SKM-1 (cell line): ENCODE measurements around the gene HS6ST3.

Experiments used
- DNase-seq: peaks from one replicate; lab custom pipeline; 2025; ENCODE audit not compliant: unreplicated experiment; lab: John Stamatoyannopoulos, UW

HS6ST3 gene

GRCh38 chr13:96780105-96780504 lies 690.2 kb downstream of the HS6ST3 start:
- DNase-seq: no peak

GRCh38 chr13:96781141-96781540 lies 691.2 kb downstream of the HS6ST3 start:
- no peak for DNase-seq

DNA sequence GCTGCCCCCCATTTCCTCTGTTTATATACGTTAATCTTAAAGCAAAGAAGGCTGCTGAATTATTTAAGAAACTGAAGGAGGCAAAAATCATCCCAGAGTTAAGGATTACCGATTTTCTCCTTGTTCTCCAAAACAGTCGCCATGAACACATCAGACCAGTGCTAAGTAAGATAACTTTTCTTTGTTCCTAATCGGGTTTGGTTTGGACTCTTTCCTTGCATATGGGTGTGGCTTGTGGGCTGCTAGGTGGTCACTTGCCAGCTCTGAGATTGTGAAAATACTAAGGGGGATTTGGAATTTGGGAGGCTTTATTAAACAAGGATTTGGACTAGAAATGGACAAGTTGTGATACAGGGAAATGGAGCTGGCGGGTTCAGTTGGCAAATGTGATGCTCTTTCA lies 692.3 kb downstream of the HS6ST3 start:
- no peak for DNase-seq

DNA sequence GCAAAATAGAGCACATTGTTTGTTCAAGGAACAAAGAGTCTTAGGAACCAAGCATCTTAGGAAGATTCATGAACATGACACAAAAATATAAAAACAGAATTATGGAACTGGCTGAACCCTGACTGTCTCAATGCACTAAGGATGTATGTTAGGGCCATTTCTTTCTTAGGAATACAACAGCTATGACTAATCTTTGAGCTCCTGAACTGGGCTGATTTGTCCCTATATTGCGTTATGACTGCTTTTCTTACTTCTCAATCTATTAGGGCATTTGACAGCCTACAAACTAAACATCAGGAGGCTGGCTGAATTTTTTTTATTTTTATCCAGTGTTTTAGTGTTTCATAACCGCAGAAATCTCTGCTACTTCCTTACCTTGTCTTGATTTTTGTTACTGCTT lies 693.1 kb downstream of the HS6ST3 start:
- DNase-seq: no peak

DNA sequence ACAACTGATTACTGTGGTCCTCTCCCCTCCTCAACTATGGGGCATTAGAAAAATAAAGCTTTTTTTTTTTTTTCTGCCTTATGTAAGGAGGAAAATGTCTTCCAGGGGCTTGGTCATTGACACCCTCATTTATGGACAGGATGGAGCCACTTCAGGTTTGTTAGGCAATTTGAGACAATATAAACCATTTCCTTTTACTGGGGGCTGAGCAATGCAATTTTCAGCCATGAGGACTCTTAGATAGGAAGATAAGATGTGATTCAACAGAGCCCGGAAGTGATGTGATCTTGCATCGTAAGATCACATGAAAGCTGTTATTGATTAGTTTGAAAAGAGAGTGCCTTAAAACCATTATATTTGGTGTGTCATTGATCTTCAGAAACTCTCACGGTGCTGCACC lies 693.6 kb downstream of the HS6ST3 start:
- no peak for DNase-seq

GRCh38 chr13:96785986-96786385 lies 696.1 kb downstream of the HS6ST3 start:
- DNase-seq: no peak

DNA sequence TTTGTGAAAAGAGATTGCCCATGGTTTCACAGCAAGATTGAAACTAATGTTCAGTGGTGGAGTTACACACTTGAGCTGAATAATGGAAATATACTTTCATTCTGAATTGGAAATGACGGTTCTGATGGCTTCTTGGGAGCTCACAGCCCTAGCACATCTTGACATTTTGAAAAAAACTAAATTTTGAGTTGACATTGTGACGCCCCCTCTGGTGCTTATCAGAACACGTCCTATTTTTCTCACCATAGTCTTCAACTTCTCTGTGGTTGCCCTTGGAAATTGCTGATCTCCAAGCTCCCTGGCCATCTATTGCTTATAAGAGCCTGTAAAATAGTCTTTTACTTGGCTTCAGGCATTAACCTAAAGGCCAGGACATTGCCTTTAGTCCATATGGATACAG lies 702.3 kb downstream of the HS6ST3 start:
- no peak for DNase-seq

DNA sequence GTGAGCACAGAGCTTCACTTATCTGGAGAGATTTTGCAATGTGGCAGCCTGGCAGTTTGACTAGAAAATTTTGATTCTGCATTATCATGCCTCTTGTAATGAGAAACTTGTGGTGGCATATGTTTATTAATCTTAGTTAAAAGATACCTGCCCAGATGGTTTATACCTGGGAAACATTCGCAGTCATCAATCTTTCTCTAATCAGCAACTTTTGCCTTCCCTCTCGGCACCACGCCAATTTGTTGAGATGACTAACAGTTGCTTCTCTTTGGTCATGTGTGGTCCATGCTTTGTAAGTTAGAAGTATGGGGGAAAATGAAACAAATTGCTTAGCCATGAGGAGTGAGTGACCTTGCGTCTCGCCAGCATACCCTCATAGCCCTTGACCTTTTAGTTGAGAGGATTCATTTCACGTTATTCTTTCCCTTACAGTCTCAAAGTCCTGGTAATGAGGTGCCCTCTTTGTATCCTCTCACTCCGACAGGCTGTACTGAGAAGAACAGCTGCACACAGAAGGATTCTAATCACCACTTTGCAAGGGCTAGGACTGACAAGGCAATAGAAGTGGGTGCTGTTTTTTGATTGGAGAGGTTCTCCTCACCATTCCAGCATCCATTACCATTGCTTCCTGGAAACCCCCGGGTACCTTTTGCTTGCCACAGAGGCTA lies 703.0 kb downstream of the HS6ST3 start:
- DNase-seq: no peak

- DNase-seq: no peak
These were observed 703.5 kb downstream of the HS6ST3 start for GRCh38 chr13:96793404-96793755.

- DNase-seq: no peak
These were observed 704.8 kb downstream of the HS6ST3 start for GRCh38 chr13:96794669-96795068.

- DNase-seq: no peak
These were observed 705.8 kb downstream of the HS6ST3 start for GRCh38 chr13:96795670-96796069.

DNA sequence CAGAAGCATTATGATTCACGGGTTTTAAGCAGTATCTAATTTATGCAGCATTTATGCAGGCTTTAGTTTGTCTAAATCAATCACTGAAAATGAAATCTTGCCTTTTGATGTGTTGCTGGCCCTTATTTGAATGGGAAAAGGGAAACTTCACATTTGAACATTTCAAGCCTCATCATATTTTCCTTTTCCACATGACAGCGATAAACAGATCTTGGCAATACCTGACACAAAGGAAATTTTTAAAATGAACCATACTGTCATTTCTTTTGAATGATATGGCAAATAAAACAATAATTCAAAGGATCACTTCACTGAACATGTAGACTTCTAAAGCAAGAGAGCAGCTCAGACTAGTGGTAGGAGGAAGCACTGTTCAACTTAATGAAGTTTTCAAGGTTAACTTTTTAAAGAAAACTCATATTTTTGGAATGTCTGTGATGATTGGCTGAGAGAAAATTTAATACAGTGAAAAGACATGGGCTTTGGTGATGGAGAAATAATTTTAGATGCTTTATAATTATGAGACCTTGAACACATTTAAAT lies 706.3 kb downstream of the HS6ST3 start:
- DNase-seq: no peak

DNA sequence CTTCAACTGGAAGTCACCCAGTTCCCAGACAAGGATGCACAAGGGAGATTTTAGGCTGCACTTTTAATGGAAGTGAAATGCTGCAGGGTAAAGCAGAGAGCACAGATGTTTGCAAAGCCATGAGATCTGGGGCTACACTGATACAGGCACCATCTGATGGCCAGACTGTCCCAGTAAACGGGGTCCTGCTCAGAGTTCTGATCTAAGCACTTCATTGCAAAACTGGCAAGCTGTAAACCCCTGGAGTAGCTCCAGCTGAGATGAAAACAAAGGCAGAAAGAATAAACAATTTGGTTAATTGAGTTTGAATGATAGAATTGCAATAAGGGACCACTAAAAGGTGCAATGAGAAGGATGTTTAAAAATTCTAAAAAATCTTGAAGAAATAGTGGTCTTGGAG lies 707.2 kb downstream of the HS6ST3 start:
- DNase-seq: no peak

GRCh38 chr13:96803456-96804100 lies 713.7 kb downstream of the HS6ST3 start:
- DNase-seq: no peak

GRCh38 chr13:96804174-96804573 lies 714.3 kb downstream of the HS6ST3 start:
- DNase-seq: no peak

GRCh38 chr13:96806746-96807145 lies 716.8 kb downstream of the HS6ST3 start:
- DNase-seq: no peak

- no peak for DNase-seq
These were observed 719.6 kb downstream of the HS6ST3 start for GRCh38 chr13:96809366-96810096.

DNA sequence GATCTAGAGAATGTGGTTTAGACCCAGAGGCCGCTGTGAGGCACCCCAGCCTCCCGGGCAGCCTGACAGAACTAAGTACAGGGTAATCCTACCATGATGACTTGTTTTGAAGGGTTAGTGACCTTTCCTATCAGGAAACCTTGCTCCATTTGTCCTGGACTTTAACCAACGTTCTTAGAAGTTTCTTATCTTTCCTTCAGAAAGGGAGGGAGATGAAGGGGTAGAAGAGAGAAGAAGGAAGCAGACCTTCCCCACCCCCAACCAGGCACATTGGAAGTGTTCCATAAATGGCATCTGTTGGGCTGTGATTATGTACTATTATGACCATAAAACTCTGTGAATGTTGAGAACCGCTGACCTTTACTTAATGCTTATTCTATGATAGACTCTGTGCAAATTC lies 720.2 kb downstream of the HS6ST3 start:
- no peak for DNase-seq

DNA sequence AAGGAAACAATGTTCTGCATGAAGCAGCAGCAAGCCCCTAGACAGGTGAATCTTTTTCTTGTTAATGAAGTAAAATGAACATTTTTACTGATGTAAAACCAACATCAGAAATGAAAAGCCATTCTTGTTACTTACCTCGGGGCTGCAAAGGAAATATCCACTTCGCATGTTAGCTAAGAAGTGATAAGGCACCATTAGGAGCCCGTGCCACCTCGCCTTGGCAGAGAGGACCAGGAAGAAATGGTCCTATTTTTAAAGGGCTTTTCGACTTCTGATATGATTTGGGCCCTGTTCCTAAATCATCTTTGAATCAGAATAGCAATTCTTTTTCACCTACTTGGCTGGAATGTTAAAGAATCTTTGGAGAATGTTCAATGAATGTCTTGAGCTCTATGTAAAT lies 721.1 kb downstream of the HS6ST3 start:
- DNase-seq: no peak

DNA sequence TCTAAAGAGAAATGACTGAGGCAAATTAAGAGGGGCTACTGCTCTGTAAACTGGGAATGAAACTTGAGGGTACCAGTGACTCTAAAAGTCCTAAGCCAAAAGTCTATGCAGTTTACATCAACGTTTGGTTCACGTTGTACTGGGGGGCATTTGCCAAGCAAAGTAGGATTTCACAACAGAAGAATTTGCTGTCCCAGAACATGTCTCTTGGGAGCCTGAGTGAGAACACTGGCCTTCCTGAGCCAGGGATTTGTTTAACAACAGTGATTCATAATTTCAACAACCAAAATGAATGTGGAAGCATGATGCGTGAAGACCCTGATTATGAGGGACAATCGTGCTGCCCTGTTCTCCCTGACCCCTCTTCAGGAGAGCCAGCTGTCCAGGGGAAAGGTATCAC lies 726.4 kb downstream of the HS6ST3 start:
- DNase-seq: no peak

GRCh38 chr13:96816874-96817273 lies 727.0 kb downstream of the HS6ST3 start:
- DNase-seq: no peak

DNA sequence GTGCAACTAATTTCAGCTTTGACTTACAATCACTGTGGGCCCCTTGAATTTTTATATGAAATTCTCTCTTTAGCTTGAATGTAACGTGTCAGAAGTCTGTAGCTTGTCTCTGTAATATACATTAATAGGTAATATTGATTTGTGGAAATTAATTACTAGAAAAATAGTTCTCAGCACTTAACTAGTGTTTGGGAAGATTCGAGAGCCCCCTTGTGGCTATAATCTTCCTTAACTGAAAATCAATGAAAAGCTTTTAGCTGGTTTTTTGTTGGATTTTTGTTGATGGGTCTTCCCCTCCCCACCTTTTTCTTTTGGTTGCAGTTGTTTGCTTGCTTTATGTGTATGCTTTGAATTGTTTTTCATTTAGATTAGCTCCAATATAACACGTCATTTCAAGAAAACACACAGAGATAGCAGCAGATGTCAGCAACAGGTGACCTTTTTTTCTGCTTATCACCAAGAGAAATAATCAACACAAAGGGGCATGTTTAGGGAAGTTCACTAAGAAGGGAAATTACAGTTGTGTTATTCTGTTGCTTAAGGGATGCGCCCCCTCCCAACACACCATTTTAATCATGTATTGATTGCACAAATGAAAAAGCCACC lies 727.5 kb downstream of the HS6ST3 start:
- DNase-seq: no peak
